Progenitor cell of endocrine pancreas (in vitro differentiated cells): ENCODE results near the gene TMEM250. TPM values are rescaled to one million over a fixed set of nuclear protein-coding genes. Genes with fewer than 3 reads are reported as not detected.

Experiments used
- DNase-seq: peaks from one replicate; pipeline ENCODE4 v3.0.0; 2021; ENCODE audit warnings: low spot score; ENCODE audit not compliant: unreplicated experiment
- H3K27ac Mint-ChIP-seq: 2 replicates; pipeline ENCODE4 v1.8.0; 2021; ENCODE audit warnings: mild to moderate bottlenecking, moderate library complexity, mixed read lengths
- H3K27me3 Mint-ChIP-seq: 2 replicates; pipeline ENCODE4 v1.8.0; 2021; ENCODE audit warnings: mixed read lengths
- H3K36me3 Mint-ChIP-seq: 2 replicates; pipeline ENCODE4 v1.8.0; 2022; ENCODE audit warnings: mixed read lengths; ENCODE audit not compliant: insufficient read depth
- H3K4me1 Mint-ChIP-seq: 2 replicates; pipeline ENCODE4 v1.8.0; 2021; ENCODE audit warnings: low read depth, mixed read lengths
- H3K4me3 Mint-ChIP-seq: 2 replicates; pipeline ENCODE4 v1.8.0; 2021; ENCODE audit warnings: low read depth, mild to moderate bottlenecking, moderate library complexity, mixed read lengths
- H3K9me3 Mint-ChIP-seq: 2 replicates; pipeline ENCODE4 v1.8.0; 2021; ENCODE audit warnings: low read depth, mixed read lengths
- total RNA-seq: library from RNA; stranded (reverse); gene quantifications from 2 replicates; pipeline ENCODE4 v1.2.1, GENCODE V29; 2021
- TF ChIP-seq, protein P1 (sequence below): fragments of 200-600 bp; sonication (generic); IDR thresholded peaks from one replicate; pipeline ENCODE4 v1.5.0; 2021; ENCODE audit warnings: antibody characterized with exemption, mild to moderate bottlenecking; ENCODE audit not compliant: unreplicated experiment

The TMEM250 gene
- total RNA-seq, 1 donor from 2014 or later, result 39.5 TPM

DNA sequence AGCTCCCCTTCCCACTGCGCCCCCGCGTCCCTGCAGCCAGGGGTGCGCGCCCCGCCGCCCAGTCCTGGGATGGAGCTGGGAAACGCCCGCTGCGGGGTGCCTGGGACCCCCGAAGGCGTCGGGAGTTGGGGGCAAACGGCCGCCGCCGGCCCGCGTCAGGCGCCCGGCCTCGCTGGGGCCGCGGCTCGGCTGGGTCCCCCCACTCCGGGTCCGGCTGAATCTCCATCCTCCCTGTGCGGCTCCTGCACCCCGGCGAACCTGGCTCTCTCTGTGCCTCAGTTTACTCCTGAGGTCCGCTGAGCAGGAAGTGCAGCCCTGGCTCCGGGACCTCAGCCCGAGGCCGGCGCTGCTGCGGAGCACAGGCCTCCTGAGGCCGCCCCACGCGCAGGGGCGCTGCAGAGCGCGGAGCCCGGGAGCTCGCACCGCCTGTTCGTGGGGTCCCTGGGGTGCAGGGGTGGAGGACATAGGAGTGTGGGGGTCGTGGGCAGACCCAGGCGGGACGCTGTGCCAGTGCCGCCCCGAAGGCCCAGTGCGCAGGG lies 13.9 kb upstream of the TMEM250 start:
- no peak overlapping the region for H3K27ac Mint-ChIP-seq
- H3K27me3 Mint-ChIP-seq, result peaks cover 10% of the 10 kb centered on the region
- H3K4me3 Mint-ChIP-seq, result no peak overlapping the region
- H3K9me3 Mint-ChIP-seq, result no peaks in the 10 kb centered on the region
- H3K4me1 Mint-ChIP-seq, result peaks cover 21% of the 10 kb centered on the region
- no peak for DNase-seq
- no peaks in the 10 kb centered on the region for H3K36me3 Mint-ChIP-seq
- TF ChIP-seq, protein P1, sequence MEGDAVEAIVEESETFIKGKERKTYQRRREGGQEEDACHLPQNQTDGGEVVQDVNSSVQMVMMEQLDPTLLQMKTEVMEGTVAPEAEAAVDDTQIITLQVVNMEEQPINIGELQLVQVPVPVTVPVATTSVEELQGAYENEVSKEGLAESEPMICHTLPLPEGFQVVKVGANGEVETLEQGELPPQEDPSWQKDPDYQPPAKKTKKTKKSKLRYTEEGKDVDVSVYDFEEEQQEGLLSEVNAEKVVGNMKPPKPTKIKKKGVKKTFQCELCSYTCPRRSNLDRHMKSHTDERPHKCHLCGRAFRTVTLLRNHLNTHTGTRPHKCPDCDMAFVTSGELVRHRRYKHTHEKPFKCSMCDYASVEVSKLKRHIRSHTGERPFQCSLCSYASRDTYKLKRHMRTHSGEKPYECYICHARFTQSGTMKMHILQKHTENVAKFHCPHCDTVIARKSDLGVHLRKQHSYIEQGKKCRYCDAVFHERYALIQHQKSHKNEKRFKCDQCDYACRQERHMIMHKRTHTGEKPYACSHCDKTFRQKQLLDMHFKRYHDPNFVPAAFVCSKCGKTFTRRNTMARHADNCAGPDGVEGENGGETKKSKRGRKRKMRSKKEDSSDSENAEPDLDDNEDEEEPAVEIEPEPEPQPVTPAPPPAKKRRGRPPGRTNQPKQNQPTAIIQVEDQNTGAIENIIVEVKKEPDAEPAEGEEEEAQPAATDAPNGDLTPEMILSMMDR, result no peak

DNA sequence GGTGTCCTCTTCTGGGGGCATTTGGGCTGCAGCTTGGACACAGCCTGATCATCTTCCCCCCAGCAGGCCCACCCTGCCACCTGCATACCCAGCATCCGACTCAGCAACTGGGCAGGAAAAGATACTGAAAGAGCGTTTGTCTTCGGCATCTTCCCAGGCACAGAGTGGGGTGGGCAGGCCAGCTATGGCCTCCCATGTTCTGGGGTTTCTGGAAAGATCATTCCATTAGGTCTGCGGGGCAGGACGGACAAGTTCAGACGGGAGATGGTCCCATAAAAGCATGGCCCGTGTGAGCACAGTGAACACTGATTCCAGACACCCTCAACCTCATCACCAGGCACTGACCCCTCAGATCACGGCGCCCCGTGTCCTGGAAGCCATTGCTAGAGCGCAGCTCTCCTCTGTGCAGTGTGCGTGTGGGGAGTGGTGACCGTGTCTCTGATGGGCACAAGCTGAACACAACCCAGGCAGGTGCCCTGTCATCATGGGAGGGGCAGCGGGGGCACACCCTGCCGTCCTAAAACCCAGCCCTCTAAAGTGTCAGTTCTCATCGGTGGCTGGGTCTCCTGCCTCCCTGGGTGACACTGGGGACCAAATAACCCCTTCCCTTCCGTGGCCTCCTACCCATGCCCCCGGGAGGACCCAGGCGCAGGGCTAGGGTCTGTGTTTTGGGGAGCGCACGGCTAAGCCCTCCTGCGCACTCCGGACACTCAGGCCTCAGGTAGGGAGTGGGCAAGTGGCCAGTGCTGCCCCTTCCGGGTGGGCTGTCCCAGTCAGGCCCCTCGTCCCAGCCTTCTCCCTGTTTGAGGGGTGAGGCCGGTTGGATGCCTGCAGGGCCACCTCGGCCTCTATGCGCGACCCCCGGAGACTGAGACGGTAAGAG lies 13.2 kb upstream of the TMEM250 start:
- DNase-seq, result no peak
- no peaks in the 10 kb centered on the region for H3K36me3 Mint-ChIP-seq
- no peak overlapping the region for H3K27ac Mint-ChIP-seq
- H3K9me3 Mint-ChIP-seq, result no peaks in the 10 kb centered on the region
- TF ChIP-seq, protein P1, result no peak
- peaks cover 11% of the 10 kb centered on the region for H3K27me3 Mint-ChIP-seq
- peaks cover 21% of the 10 kb centered on the region for H3K4me1 Mint-ChIP-seq
- H3K4me3 Mint-ChIP-seq, result no peak overlapping the region

DNA sequence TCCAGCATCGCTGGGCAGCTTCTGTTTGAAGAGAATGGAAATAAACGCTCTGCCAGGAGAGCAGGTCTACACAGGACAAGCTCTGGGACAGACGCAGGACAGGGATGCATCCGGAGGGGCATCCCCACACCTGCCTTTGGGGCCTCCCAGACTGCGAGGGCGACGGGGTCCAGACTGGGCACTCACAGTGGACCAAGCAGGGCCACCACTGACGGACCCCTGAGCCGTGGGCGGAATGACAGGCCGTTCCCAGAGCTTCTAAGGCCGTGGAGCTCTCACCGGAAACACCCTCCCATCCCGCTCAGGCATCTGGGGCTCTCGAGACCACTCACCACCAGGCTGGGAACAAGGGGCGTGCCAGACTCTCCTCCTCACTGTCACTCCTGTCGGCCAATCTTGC lies 10.5 kb upstream of the TMEM250 start:
- no peaks in the 10 kb centered on the region for H3K36me3 Mint-ChIP-seq
- peaks cover 20% of the 10 kb centered on the region for H3K4me1 Mint-ChIP-seq
- H3K27me3 Mint-ChIP-seq, result peaks cover 10% of the 10 kb centered on the region
- no peak for DNase-seq
- H3K27ac Mint-ChIP-seq, result no peak overlapping the region
- TF ChIP-seq, protein P1, result no peak
- no peak overlapping the region for H3K4me3 Mint-ChIP-seq
- H3K9me3 Mint-ChIP-seq, result peaks cover 6% of the 10 kb centered on the region

DNA sequence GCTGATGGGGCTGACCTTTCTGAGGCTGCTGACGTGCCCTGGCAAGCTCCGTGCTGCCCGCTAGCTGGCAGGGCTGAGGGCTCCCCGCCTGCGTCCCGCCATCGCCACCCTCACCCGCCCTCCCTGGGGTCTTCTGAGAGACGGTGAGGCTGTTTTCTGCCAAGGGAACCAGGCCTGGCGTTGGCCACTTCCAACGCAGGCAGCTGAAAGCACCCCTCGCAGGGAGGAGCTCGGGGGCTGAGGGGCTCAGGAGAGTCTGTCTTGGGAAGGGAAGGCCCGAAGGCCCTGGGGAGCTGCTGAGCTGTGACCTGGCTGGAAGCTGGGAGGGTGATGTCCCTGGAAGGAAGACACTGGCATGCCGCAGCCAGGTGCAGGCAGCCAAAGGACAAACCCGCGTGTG lies 9.8 kb upstream of the TMEM250 start:
- peaks cover 16% of the 10 kb centered on the region for H3K4me1 Mint-ChIP-seq
- H3K9me3 Mint-ChIP-seq, result peaks cover 6% of the 10 kb centered on the region
- TF ChIP-seq, protein P1, result no peak
- H3K4me3 Mint-ChIP-seq, result no peak overlapping the region
- H3K27me3 Mint-ChIP-seq, result peaks cover 10% of the 10 kb centered on the region
- no peaks in the 10 kb centered on the region for H3K36me3 Mint-ChIP-seq
- no peak for DNase-seq
- peak overlapping the region; percentile 67 for H3K27ac Mint-ChIP-seq

DNA sequence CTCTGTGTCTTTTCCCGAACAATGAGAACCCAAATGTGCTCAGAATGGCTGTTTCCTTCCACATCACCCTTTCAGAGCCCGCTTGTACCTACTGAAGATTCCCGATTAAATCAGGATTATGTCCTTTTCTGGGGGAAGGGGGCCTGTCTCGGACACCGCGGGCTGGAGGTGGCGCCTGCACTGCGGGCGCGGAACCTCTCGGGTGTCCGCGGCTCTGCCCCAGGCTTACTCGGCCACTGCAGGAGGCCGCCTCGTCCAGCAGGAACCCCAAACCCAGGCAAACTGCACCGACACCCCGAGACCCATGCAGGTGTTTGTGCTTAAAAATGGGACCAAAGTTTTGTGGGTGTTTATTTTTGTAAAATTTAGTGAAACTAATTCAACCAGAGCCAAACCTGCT lies 8.6 kb upstream of the TMEM250 start:
- TF ChIP-seq, protein P1, result no peak
- no peak overlapping the region for H3K27ac Mint-ChIP-seq

More for the DNA sequence above, 8.6 kb upstream of the TMEM250 start:
- Mint-ChIP-seq H3K36me3 (no peaks in the 10 kb centered on the region), H3K9me3 (peaks cover 6% of the 10 kb centered on the region), H3K4me3 (no peak overlapping the region), H3K4me1 (peaks cover 16% of the 10 kb centered on the region), H3K27me3 (peaks cover 14% of the 10 kb centered on the region)
- no peak for DNase-seq
